Keratinocyte (primary cell): ENCODE results near the gene CUL1. TPM values are rescaled to one million over a fixed set of nuclear protein-coding genes. Genes with fewer than 3 reads are reported as not detected.

Experiments
- DNase-seq: peaks from one replicate; pipeline ENCODE4 v3.0.0-alpha.2; 2011; ENCODE audit warnings: low read depth, missing footprints, low spot score
- FAIRE-seq: peaks from 2 replicates; lab custom pipeline; 2011; peaks lifted over from hg19 to GRCh38; lab: Jason Lieb, UNC
- H2AFZ ChIP-seq: 2 replicates; pipeline ENCODE4 v1.6.0; 2012; ENCODE audit warnings: low read length, control low read depth, inconsistent platforms; ENCODE audit not compliant: control insufficient read depth
- H3K27ac ChIP-seq: 2 replicates; pipeline ENCODE4 v1.5.1; 2011; ENCODE audit warnings: low read length; ENCODE audit not compliant: control insufficient read depth, insufficient read depth
- H3K27me3 ChIP-seq: 3 replicates; pipeline ENCODE4 v1.6.0; 2011; ENCODE audit warnings: low read length; ENCODE audit not compliant: control insufficient read depth, insufficient read depth; ENCODE audit errors: extremely low read depth
- H3K36me3 ChIP-seq, 2 experiments: 2 replicates in 1 of 2; 3 replicates in 1 of 2; pipeline ENCODE4 v1.5.1; 2011; ENCODE audit warnings: low read length in 2 of 2, mild to moderate bottlenecking in 1 of 2; ENCODE audit not compliant: control insufficient read depth in 2 of 2, insufficient read depth in 2 of 2; ENCODE audit errors: extremely low read depth in 1 of 2
- H3K4me1 ChIP-seq: 3 replicates; pipeline ENCODE4 v1.5.1; 2011; ENCODE audit warnings: low read length; ENCODE audit not compliant: control insufficient read depth, insufficient read depth; ENCODE audit errors: extremely low read depth
- H3K4me2 ChIP-seq: 3 replicates; pipeline ENCODE4 v1.6.0; 2011; ENCODE audit warnings: low read depth, low read length; ENCODE audit not compliant: control insufficient read depth, insufficient read depth; ENCODE audit errors: extremely low read depth
- H3K4me3 ChIP-seq, 3 experiments: fragments of 200-600 bp in 1 of 3; sonication (generic) in 1 of 3; 2 replicates in 2 of 3; 3 replicates in 1 of 3; pipeline ENCODE4 v1.5.1; 2011 to 2016; ENCODE audit warnings: low read length in 3 of 3, mild to moderate bottlenecking in 3 of 3, control low read depth in 2 of 3, inconsistent platforms in 1 of 3, low read depth in 1 of 3, mixed read lengths in 1 of 3, mixed run types in 1 of 3, moderate library complexity in 1 of 3; ENCODE audit not compliant: control insufficient read depth in 2 of 3, insufficient read depth in 2 of 3; ENCODE audit errors: extremely low read depth in 1 of 3
- H3K79me2 ChIP-seq: 2 replicates; pipeline ENCODE4 v1.6.0; 2012; ENCODE audit warnings: low read length; ENCODE audit not compliant: control insufficient read depth, insufficient read depth
- H3K9ac ChIP-seq: 3 replicates; pipeline ENCODE4 v1.6.0; 2011; ENCODE audit warnings: low read length; ENCODE audit not compliant: control insufficient read depth, insufficient read depth; ENCODE audit errors: extremely low read depth
- H3K9me1 ChIP-seq: 3 replicates; pipeline ENCODE4 v1.6.0; 2011; ENCODE audit warnings: low read length; ENCODE audit not compliant: control insufficient read depth, insufficient read depth; ENCODE audit errors: extremely low read depth
- H3K9me3 ChIP-seq: 2 replicates; pipeline ENCODE4 v1.5.1; 2012; ENCODE audit warnings: low read depth, low read length; ENCODE audit not compliant: control insufficient read depth
- H4K20me1 ChIP-seq: 3 replicates; pipeline ENCODE4 v1.6.0; 2011; ENCODE audit warnings: low read length; ENCODE audit not compliant: control insufficient read depth, insufficient read depth; ENCODE audit errors: extremely low read depth
- EZH2 ChIP-seq: IDR thresholded peaks from one replicate; pipeline ENCODE4 v1.6.1; 2012; ENCODE audit warnings: inconsistent platforms, mild to moderate bottlenecking, low read length, moderate library complexity
- dilution Hi-C: fragments of 300-500 bp; cut with MboI; formaldehyde crosslinking; loops from one replicate; pipeline ENCODE4 v1.7.0; 2020; ENCODE audit warnings: low sequenced_read_pairs; ENCODE audit not compliant: extremely low pct_ligation_motif_present
- polyA plus RNA-seq, 5 experiments: library from polyadenylated mRNA; depleted of rRNA in 3 of 5; stranded (reverse) in 3 of 5; stranded (forward) in 1 of 5; unstranded in 1 of 5; fragments of >200 nt; gene quantifications; 1 replicate in 1 of 5; 2 replicates in 3 of 5; 3 replicates in 1 of 5; pipeline versions ENCODE4 v1.2.1 to v1.2.3, GENCODE V29; 2011 to 2012; ENCODE audit warnings: missing spikeins in 2 of 5, low read depth in 1 of 5, low replicate concordance in 1 of 5
- TF ChIP-seq, protein P1 (sequence below), 3 experiments: IDR thresholded peaks in 1 of 3; conservative IDR thresholded peaks in 1 of 3; optimal IDR thresholded peaks in 1 of 3; 2 replicates in 2 of 3; 3 replicates in 1 of 3; pipeline versions ENCODE3 to v1.5.1; 2011; ENCODE audit warnings: low read length in 3 of 3, mild to moderate bottlenecking in 3 of 3, moderate library complexity in 2 of 3, control low read depth in 1 of 3, inconsistent platforms in 1 of 3; ENCODE audit not compliant: insufficient read depth in 2 of 3; ENCODE audit errors: extremely low read depth in 1 of 3

The CUL1 gene
- polyA plus RNA-seq, 1 donor (not counting 4 experiments of a cell fraction or from before 2014, with no cell fraction given), result 55.4 TPM

DNA sequence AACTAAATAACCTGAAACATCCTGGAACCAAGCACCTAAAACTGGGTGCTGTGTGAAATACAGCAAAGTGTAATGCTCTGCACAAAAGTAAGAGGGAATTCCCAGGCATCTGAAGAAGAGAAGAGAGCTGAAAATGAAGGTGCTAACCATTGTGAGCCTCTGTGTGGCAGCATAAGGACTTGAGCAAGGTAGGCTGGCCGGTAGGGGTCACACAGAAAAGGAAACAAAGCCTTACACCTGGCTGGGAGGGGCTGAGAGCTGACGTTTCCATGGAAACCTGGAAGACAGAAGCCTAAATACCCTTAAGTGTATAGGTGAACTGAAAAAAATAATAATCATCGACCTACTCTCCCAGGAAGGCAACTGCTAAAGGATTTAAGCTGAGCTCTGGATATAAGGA is 48.6 kb downstream of the CUL1 start:
- Histone ChIP-seq H3K4me2 (no peak overlapping the region), H3K79me2 (peaks cover 41% of the 10 kb centered on the region)
- no peak for TF ChIP-seq EZH2
- TF ChIP-seq, protein P1, sequence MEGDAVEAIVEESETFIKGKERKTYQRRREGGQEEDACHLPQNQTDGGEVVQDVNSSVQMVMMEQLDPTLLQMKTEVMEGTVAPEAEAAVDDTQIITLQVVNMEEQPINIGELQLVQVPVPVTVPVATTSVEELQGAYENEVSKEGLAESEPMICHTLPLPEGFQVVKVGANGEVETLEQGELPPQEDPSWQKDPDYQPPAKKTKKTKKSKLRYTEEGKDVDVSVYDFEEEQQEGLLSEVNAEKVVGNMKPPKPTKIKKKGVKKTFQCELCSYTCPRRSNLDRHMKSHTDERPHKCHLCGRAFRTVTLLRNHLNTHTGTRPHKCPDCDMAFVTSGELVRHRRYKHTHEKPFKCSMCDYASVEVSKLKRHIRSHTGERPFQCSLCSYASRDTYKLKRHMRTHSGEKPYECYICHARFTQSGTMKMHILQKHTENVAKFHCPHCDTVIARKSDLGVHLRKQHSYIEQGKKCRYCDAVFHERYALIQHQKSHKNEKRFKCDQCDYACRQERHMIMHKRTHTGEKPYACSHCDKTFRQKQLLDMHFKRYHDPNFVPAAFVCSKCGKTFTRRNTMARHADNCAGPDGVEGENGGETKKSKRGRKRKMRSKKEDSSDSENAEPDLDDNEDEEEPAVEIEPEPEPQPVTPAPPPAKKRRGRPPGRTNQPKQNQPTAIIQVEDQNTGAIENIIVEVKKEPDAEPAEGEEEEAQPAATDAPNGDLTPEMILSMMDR (optimal IDR thresholded peaks at IDR 0.05 in 1 of 3, IDR thresholded peaks at IDR 0.05 in 1 of 3, conservative IDR thresholded peaks at IDR 0.05 in 1 of 3; ENCODE audit: extremely low read depth in 1 of 3, insufficient read depth in 2 of 3, low read length in 3 of 3), result peak in 2 of 3 experiments; percentile 12 to 28

DNA sequence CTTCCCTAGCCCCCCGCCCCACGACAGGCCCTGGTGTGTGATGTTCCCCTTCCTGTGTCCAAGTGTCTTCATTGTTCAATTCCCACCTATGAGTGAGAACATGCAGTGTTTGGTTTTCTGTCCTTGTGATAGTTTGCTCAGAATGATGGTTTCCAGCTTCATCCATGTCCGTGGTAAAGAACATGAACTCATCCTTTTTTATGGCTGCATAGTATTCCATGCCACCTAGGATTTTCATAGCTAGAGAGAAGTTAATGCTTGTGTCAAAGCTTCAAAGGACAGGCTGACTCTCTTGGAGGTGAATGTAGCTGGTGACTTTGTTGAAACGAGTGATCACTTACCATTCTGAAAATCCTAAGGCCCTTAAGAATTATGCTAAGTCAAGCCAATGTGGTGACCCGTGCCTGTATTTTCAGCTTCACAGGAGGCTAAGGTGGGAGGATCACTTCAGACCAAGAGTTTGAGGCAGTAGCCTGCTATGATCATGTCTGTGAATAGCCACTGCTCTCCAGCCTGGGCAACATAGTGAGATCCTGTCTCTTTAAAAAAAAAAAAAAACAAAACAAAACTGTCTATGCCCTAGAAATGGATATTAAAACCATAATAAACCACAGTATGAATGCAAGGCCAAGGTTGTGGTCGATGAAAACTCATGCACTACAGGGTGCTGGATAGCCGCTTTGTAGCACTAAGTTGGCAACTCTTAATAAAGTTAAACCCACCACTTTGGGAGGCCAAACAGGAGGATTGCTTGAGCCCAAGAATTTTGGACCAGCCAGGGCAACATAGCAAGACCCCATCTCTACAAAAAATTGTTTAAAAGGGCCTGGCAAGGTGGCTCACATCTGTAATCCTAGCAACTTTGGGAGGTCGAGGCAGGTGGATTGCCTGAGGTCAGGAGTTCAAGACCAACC is 52.0 kb downstream of the CUL1 start:
- Histone ChIP-seq H3K4me3 (no peak overlapping the region), H3K9ac (no peak overlapping the region), H3K4me1 (no peaks in the 10 kb centered on the region), H3K4me2 (no peak overlapping the region), H3K27ac (no peak overlapping the region), H3K9me1 (no peaks in the 10 kb centered on the region), H2AFZ (no peak overlapping the region), H3K27me3 (no peaks in the 10 kb centered on the region), H4K20me1 (no peaks in the 10 kb centered on the region), H3K36me3 (peaks cover 3% of the 10 kb centered on the region in 2 experiments), H3K9me3 (no peaks in the 10 kb centered on the region), H3K79me2 (peaks cover 36% of the 10 kb centered on the region)
- TF ChIP-seq, protein P1 (optimal IDR thresholded peaks at IDR 0.05 in 1 of 3, IDR thresholded peaks at IDR 0.05 in 1 of 3, conservative IDR thresholded peaks at IDR 0.05 in 1 of 3; ENCODE audit: extremely low read depth in 1 of 3, insufficient read depth in 2 of 3, low read length in 3 of 3), result no peak
- no peak for TF ChIP-seq EZH2
- FAIRE-seq, result no peak
- no peak for DNase-seq
- dilution Hi-C loops, result no loop called here

More for the DNA sequence above, 48.6 kb downstream of the CUL1 start:
- Histone ChIP-seq H3K9ac (no peak overlapping the region), H3K9me3 (no peaks in the 10 kb centered on the region), H3K9me1 (peaks cover 2% of the 10 kb centered on the region), H3K27me3 (no peaks in the 10 kb centered on the region), H3K27ac (no peak overlapping the region), H3K4me1 (no peaks in the 10 kb centered on the region), H3K4me3 (no peak overlapping the region), H4K20me1 (no peaks in the 10 kb centered on the region), H3K36me3 (peaks cover 3 to 8% of the 10 kb centered on the region in 2 experiments), H2AFZ (no peak overlapping the region)
- FAIRE-seq (no peak), DNase-seq (no peak)
- dilution Hi-C loops, result no loop called here
